ENCODE results near the gene CYREN. TPM values are rescaled to one million over a fixed set of nuclear protein-coding genes. Genes with fewer than 3 reads are reported as not detected.

The CYREN gene
- total RNA-seq, 1 experiment from 2014 or later, result 49.6 TPM

DNA sequence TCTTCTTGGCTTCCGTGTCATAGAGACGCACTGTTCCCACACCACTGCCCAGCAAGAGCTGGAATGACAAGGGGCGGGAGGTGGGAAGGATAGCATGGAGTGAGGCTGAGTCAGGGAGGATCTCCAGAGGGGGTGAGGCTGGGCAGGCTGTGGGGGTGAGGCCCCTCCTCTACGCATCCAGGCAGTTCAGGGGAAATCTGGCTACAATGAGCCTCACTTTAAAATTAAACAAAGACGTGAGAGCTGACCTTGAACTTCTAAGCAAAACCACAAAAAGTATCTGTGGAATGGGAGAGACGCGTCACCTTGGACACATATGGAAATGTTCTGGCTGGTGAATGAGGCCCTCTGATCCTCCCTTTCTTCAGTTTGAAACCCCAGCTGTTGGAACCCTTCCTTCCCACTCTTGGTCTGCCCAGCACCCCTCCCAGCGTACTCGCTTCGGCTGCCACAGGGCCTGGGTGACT lies 23.1 kb upstream of the CYREN start:
- no peaks in the 10 kb centered on the region for H3K9me3 ChIP-seq (ENCODE audit: control insufficient read depth, insufficient read depth, low read depth, low read length)
- H3K4me1 ChIP-seq (ENCODE audit: control insufficient read depth, insufficient read depth, low read length), result no peaks in the 10 kb centered on the region
- H3K27ac ChIP-seq (ENCODE audit: low read length), result no peak overlapping the region
- POLR2A ChIA-PET, result no interaction called here
- H3K27me3 ChIP-seq (ENCODE audit: control insufficient read depth, insufficient read depth, low read length), result no peaks in the 10 kb centered on the region
- no peaks in the 10 kb centered on the region for H3K36me3 ChIP-seq (ENCODE audit: control insufficient read depth, insufficient read depth, low read length)
- ATAC-seq, result no peak
- no peak for DNase-seq (ENCODE audit: low read depth, low spot score)
- TF ChIP-seq, protein P1, sequence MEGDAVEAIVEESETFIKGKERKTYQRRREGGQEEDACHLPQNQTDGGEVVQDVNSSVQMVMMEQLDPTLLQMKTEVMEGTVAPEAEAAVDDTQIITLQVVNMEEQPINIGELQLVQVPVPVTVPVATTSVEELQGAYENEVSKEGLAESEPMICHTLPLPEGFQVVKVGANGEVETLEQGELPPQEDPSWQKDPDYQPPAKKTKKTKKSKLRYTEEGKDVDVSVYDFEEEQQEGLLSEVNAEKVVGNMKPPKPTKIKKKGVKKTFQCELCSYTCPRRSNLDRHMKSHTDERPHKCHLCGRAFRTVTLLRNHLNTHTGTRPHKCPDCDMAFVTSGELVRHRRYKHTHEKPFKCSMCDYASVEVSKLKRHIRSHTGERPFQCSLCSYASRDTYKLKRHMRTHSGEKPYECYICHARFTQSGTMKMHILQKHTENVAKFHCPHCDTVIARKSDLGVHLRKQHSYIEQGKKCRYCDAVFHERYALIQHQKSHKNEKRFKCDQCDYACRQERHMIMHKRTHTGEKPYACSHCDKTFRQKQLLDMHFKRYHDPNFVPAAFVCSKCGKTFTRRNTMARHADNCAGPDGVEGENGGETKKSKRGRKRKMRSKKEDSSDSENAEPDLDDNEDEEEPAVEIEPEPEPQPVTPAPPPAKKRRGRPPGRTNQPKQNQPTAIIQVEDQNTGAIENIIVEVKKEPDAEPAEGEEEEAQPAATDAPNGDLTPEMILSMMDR (IDR thresholded peaks at IDR 0.05), result no peak
- no peak for TF ChIP-seq TCF7L2 (IDR thresholded peaks at IDR 0.05; ENCODE audit: low read depth, low read length)
- TF ChIP-seq POLR2AphosphoS5 (IDR thresholded peaks at IDR 0.05; ENCODE audit: low read depth, low read length), result no peak
- no peak for TF ChIP-seq SIN3A (IDR thresholded peaks at IDR 0.05; ENCODE audit: borderline replicate concordance, insufficient read depth, low read depth, low read length)
- TF ChIP-seq, protein P2, sequence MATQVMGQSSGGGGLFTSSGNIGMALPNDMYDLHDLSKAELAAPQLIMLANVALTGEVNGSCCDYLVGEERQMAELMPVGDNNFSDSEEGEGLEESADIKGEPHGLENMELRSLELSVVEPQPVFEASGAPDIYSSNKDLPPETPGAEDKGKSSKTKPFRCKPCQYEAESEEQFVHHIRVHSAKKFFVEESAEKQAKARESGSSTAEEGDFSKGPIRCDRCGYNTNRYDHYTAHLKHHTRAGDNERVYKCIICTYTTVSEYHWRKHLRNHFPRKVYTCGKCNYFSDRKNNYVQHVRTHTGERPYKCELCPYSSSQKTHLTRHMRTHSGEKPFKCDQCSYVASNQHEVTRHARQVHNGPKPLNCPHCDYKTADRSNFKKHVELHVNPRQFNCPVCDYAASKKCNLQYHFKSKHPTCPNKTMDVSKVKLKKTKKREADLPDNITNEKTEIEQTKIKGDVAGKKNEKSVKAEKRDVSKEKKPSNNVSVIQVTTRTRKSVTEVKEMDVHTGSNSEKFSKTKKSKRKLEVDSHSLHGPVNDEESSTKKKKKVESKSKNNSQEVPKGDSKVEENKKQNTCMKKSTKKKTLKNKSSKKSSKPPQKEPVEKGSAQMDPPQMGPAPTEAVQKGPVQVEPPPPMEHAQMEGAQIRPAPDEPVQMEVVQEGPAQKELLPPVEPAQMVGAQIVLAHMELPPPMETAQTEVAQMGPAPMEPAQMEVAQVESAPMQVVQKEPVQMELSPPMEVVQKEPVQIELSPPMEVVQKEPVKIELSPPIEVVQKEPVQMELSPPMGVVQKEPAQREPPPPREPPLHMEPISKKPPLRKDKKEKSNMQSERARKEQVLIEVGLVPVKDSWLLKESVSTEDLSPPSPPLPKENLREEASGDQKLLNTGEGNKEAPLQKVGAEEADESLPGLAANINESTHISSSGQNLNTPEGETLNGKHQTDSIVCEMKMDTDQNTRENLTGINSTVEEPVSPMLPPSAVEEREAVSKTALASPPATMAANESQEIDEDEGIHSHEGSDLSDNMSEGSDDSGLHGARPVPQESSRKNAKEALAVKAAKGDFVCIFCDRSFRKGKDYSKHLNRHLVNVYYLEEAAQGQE (IDR thresholded peaks at IDR 0.05; ENCODE audit: insufficient read depth in 1 of 2, low read depth in 2 of 2, low read length in 1 of 2), result no peak
- H3K4me3 ChIP-seq (ENCODE audit: low read depth in 2 of 2, low read length in 2 of 2), result no peak overlapping the region
- CTCF ChIA-PET, result no interaction called here
- intact Hi-C loops (cut with micrococcal nuclease; ENCODE audit: unreplicated experiment), result no loop called here
- BruUV-seq (replicated peaks), result no TSS peak
- in situ Hi-C loops (cut with HindIII; ENCODE audit: low pct_unique_long_range_greater_than_20kb, low sequenced_read_pairs), result no loop called here

DNA sequence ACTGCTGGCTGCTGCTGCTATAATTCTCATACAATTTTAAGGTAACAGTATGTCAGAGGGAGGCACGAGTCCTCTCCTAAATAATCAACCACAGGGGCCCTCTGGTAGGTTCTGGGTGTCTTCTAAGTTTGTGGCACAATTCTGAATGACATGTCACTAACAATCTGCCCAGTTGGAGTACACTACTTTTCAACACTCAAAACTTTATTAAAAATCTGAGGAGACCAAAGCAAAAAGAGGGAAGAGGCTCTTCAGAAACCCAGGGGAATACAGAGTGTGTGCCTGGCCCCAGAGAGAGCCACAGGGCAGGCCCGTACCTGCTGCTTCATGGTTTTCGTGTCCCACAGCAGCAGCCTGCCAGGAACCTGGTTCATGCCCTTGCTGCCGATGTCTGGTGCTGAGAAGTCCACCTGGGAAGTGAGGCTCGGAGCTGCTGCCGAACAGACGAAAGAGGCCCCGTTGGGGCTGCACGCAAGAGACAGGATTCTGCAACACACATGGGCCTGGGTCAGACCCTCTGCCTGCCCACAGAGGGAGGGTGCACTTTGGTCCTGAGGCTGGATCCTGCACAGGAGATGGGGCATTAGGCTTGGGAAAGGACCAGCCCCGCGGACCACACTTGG lies 22.5 kb upstream of the CYREN start:
- BruUV-seq (replicated peaks), result no TSS peak
- no peak overlapping the region for H3K27ac ChIP-seq (ENCODE audit: low read length)
- H3K4me1 ChIP-seq (ENCODE audit: control insufficient read depth, insufficient read depth, low read length), result no peaks in the 10 kb centered on the region
- H3K9me3 ChIP-seq (ENCODE audit: control insufficient read depth, insufficient read depth, low read depth, low read length), result no peaks in the 10 kb centered on the region
- DNase-seq (ENCODE audit: low read depth, low spot score) (no peak), ATAC-seq (no peak)
- TF ChIP-seq TCF7L2 (IDR thresholded peaks at IDR 0.05; ENCODE audit: low read depth, low read length) (no peak), SIN3A (IDR thresholded peaks at IDR 0.05; ENCODE audit: borderline replicate concordance, insufficient read depth, low read depth, low read length) (no peak), POLR2AphosphoS5 (IDR thresholded peaks at IDR 0.05; ENCODE audit: low read depth, low read length) (no peak)
- TF ChIP-seq, protein P1 (IDR thresholded peaks at IDR 0.05), result no peak
- TF ChIP-seq, protein P2 (IDR thresholded peaks at IDR 0.05; ENCODE audit: insufficient read depth in 1 of 2, low read depth in 2 of 2, low read length in 1 of 2), result no peak
- no peaks in the 10 kb centered on the region for H3K27me3 ChIP-seq (ENCODE audit: control insufficient read depth, insufficient read depth, low read length)
- in situ Hi-C loops (cut with HindIII; ENCODE audit: low pct_unique_long_range_greater_than_20kb, low sequenced_read_pairs), result no loop called here
- intact Hi-C loops (cut with micrococcal nuclease; ENCODE audit: unreplicated experiment), result no loop called here
- ChIA-PET POLR2A (no interaction called here), CTCF (no interaction called here)
- H3K4me3 ChIP-seq (ENCODE audit: low read depth in 2 of 2, low read length in 2 of 2), result no peak overlapping the region
- no peaks in the 10 kb centered on the region for H3K36me3 ChIP-seq (ENCODE audit: control insufficient read depth, insufficient read depth, low read length)

All from Panc1 (cell line).